ENCODE measurements around the gene SP140. TPM values are rescaled to one million over a fixed set of nuclear protein-coding genes. Genes with fewer than 3 reads are reported as not detected.

SP140 gene
- total and polyA plus RNA-seq, 9 of the 15 experiments (the other 6 are each of a cell fraction or from before 2014, with no cell fraction given) = 0.04 to 1.1 (median 0.57) TPM; not detected in 1

GRCh38 chr2:230230087-230230486, 4.6 kb downstream of the SP140 start:
- H3K27ac ChIP-seq (ENCODE audit: extremely low read depth, low read depth, low read length) = no peak overlapping the region
- H3K36me3 ChIP-seq (ENCODE audit: control insufficient read depth, insufficient read depth, low read length) = no peaks in the 10 kb centered on the region
- in situ Hi-C loops (cut with MboI) (no loop called here), intact Hi-C loops (cut with micrococcal nuclease) (no loop called here)
- peaks cover 4% of the 10 kb centered on the region for H3K9me3 ChIP-seq (replicated peaks; ENCODE audit: control insufficient read depth, insufficient read depth, low read depth, low read length)
- ATAC-seq (no peak), DNase-seq (ENCODE audit: extremely low read depth in 1 of 4, low spot score in 3 of 4) (no peak), FAIRE-seq (no peak)
- 25% methylated on average over 3 of the region's 3 CpGs for WGBS (ENCODE audit: insufficient coverage, low coverage, missing lambda C conversion rate)
- H4K20me1 ChIP-seq (replicated peaks; ENCODE audit: control insufficient read depth, insufficient read depth, low read length) = no peaks in the 10 kb centered on the region
- no peak overlapping the region for H3K9ac ChIP-seq (ENCODE audit: insufficient read depth in 1 of 2, low read depth in 2 of 2, low read length in 2 of 2)
- no peaks in the 10 kb centered on the region for H3K4me1 ChIP-seq (replicated peaks in 1 of 2; ENCODE audit: control insufficient read depth in 2 of 2, insufficient read depth in 2 of 2, low read length in 2 of 2)
- H3K79me2 ChIP-seq (ENCODE audit: control insufficient read depth, insufficient read depth, low read length) = no peaks in the 10 kb centered on the region
- ChIA-PET POLR2A (no interaction called here), CTCF (ENCODE audit: low intra/inter-chr PET ratio) (no interaction called here)
- no peak overlapping the region for H3K4me3 ChIP-seq
- BruUV-seq (replicated peaks) = no TSS peak
- no peak overlapping the region for H2AFZ ChIP-seq (ENCODE audit: low read depth, low read length)
- H3K27me3 ChIP-seq (ENCODE audit: control insufficient read depth in 2 of 2, insufficient read depth in 2 of 2, low read length in 2 of 2) = no peaks in the 10 kb centered on the region
- TF ChIP-seq RNF2 (IDR thresholded peaks at IDR 0.05) = no peak
- no peak for TF ChIP-seq POLR3A (IDR thresholded peaks at IDR 0.05; ENCODE audit: borderline replicate concordance, extremely low read depth, insufficient read depth, insufficient read length)
- no peak for TF ChIP-seq MBD2 (IDR thresholded peaks at IDR 0.05; ENCODE audit: borderline replicate concordance, low read depth)
- 0 out of 2 replicates have a peak, but pooled peaks have one; percentile 9 for TF ChIP-seq TFE3 (CRISPR knock-in tag; IDR thresholded peaks at IDR 0.05)
- no peaks in the 10 kb centered on the region for H3K9me1 ChIP-seq (ENCODE audit: control insufficient read depth, insufficient read depth, low read length)
- no peak overlapping the region for H3K4me2 ChIP-seq (ENCODE audit: insufficient read depth, low read length)
